Fibroblast of skin of back (primary cell): ENCODE results near the gene VEGFA.
A peak's percentile ranks its signal among the peaks of the same experiment; 100 is the strongest.
"Not testable (repeated sequence)": the region's sequence is repeated elsewhere in the genome, so short reads cannot be mapped to it uniquely, and the experiment has no call there.

Source experiments
- DNase-seq: peaks from one replicate; pipeline ENCODE4 v3.0.0-alpha.2; 2013

VEGFA gene

DNA sequence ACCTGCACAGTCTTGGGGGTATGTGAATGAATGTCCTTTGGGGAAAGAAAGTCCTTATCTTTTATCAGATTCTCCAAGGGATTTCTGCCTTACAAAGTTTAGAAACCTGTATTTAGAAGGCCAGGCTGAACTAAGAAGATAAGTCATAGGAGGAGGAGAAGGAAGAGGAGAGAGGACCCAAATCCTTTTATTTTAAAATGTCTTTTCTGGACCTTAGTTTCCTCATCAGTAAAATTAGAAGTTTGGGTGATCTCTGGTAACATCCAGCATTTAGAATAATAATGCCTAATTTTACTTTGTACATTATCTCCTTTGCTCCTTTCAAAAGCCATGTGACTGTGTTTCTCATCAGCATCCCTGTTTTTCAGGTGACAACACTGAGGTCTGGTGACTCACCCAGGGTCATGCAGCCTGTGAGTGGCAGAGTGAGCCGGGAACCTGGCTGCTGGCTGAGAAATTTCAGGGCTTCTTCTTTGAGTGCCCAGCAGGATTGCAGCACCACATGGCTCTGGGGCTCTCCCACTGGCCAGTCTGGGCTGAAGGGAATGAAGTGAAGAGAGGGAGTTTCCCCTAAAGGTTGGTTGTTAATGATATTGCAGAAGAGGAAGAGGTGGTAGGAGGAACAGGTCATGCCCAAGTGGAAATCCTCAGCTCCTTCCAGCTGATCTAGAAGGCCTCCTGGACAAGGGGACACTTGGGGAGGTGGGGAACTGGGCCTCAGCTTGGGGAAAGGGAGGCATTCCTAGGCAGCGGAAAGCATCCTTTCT, 34.0 kb downstream of the VEGFA start:
- DNase-seq: no peak

DNA sequence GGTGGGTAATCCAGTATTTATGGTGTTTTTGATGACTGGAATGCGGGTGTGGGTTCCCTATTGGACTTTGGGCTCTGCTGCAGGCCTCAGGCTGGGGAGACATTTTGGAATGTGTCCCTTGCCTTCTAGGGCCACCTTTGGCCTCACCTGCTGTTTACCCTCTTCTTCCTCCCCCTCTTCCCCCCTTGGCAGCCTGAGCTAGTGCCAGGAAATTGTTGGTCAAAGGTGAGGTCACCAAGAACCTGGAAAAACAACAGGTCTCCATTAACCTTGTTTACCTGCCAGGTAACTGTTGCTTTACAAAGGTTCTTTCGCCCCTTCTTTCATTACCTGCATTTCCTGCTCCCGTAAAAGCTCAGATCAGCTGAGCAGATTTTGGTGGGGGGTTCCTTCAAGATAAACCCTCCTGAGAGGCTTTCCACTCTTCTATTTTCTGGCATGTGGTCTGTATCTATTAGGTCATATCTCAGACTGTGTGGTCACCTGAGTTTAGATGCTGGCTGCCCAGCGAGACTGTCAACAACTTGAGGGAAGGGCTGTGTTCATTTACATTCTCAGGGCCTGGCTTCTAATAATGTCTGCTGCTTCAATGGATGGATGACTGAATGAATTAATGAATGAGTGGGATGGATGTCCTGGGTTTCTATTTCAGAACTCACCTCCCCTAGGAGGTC, 34.7 kb downstream of the VEGFA start:
- no peak for DNase-seq

DNA sequence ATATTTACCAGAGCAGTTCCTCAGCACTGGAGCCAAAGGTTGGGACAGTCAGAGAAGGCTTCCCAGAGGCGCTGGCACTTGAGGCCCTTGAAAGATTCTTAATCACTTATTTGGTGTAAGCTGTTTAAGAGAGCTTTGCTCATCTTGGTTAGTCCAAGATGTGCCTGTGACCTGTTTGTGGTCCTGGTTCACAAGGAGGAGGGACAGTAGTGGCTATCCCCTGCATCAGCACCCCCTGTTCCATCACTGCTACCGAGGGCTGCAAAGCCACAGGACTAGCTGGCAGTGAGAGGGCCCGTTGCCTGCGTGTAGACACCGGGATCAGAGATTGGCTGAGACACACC, 35.7 kb downstream of the VEGFA start:
- DNase-seq: no peak

DNA sequence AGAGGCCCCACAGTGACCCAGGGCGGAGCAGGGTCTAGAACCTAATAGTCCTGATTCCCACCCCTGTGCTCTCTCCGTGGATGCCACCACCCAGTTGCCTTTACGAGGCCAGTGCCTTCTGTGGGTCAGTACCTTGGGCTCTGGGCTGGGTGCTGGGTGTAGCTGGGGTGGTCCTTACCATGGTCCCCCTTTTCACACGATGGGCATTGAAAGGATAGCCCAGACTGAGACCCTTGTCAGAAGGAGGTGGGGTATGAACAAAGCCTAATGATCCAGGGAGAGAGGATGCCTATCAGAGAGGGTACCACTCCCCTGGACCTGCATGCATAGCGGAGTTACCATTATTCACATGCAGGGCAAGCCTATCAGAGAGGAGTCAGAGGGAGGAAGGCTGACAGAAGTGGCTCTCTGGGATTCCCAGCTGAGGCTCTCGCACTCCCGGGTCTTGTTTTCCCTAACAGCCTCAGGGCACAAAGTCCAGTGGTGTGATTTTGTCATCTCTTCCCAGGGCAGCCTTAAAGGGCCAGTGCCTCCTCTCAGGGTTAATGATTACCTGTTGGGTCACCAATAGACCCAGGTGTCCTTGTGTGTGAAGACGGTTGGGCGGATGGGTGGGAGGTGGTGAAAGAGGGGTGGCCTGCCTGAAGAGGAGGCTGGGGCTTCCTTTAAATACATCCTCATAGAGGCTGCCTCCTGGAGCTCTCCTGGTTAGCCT, 36.2 kb downstream of the VEGFA start:
- peak; percentile 32 for DNase-seq

DNA sequence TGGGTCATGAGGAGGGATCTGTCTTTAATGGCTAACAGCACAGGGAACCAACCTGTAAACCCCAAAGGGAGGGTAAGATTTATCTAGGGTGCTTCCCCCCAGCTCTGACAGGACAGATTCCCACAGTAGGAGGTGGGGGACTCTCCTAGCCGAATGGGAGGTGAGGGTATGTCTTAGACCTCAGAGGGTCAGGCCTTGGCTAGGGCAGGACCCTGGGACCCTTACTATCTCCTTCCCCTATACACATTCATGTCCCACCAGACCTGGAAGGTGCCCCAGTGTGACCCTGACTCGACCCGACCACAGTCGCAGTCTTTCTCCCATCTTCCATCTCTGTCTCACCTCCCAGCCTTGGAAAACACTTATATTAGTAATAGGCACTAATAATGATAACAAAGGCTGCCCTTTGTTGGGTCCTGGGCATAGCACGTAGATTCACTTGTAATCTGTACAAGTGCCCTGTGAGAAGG, 36.8 kb downstream of the VEGFA start:
- DNase-seq: no peak

DNA sequence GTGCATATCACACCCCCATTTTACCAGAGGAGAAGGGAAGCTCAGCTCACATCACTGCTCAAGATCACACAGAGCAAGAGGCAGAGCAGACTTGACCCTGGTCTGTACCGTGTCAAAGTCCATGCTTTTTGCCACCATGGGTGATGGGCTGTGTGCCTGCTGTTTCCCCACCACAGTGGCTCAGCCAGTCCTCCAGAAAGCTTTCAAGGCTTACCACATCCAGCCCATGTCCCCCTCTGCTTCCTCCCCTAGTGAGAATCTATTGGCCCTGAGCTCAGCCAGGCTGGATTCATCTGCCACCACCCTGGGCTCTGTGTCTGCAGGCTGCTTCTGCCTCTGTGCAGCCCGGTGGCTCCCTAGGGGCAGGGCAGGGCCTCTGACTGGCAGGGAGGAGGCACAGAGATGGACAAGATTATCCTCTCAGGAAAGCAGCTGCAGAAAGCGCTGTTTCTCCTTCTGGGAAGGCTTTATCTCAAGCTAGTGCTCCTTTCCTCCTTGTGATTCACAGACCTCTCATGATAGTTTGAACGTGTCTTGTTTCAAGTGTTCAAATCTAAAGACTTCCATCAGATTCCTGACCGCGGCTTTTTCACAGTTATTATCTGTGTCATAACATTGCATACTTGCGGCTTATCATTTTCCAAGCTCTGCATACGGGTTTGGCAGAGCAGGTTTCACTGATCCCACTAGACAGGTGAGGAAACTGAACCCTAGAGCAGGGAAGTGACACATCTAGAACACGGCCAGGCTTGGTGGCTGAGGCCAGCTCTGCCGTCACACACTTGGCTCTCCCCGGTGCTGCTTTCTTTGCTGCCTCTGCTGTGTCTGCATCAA, 37.4 kb downstream of the VEGFA start:
- peak; percentile 25 for DNase-seq

DNA sequence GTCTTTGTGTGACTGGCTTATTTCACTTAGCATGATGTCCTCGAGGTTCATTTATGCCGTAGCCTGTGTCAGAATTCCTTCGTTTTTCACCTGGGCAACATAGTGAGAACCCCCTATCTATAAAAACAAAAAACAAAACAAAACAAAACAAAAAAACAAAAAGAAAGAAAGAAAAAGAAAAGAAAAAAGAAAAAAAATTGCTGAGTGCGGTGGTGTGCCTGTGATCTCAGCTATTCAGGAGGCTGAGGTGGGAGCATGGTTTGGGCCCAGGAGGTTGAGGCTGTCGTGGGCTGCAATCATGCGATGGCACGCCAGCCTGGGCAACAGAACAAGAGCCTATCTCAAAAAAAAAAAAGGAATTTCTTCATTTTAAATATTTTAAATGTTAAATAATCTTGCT, 38.4 kb downstream of the VEGFA start:
- DNase-seq: no peak

DNA sequence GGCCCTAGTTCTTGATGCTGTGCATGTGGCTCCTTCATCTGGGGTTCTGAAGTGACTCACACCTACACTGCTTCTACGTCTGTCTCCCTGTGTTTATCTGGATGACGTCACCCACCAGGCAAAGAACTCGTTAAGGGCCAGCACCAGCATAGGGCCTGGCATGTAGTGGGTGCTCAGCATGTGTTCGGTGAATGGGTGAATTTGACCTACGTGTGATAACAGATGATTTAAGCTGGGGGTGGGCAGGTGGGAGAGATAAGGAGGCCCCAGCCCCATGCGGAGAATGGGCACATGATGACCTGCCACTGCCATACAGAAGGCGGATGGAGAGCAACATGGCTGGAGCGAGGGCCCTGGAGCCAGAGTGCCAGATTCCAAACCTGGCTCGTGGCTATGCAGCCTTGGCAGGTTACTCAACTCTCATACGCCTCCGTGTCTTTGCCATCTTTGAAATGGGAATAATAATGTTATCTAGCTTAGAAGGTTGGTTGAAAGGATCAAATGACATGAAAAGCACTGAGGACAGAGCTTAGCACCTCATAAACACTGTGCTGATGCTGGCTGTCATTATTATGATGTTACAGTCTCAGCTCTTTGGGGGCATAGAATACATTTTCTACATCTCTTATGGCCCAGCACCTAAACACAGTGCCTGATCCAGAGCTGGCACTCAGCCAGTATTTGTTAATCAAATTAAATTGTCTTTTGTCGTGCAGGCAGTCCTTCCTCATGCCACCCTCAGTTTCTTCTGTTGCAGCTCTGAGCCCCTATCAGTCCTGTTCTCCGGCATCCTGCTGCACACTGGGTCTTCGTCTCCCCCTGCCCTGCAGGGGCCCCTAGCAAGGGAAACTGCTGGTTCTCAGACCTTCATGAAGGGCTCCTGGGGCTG, 39.6 kb downstream of the VEGFA start:
- peak; percentile 69 for DNase-seq

DNA sequence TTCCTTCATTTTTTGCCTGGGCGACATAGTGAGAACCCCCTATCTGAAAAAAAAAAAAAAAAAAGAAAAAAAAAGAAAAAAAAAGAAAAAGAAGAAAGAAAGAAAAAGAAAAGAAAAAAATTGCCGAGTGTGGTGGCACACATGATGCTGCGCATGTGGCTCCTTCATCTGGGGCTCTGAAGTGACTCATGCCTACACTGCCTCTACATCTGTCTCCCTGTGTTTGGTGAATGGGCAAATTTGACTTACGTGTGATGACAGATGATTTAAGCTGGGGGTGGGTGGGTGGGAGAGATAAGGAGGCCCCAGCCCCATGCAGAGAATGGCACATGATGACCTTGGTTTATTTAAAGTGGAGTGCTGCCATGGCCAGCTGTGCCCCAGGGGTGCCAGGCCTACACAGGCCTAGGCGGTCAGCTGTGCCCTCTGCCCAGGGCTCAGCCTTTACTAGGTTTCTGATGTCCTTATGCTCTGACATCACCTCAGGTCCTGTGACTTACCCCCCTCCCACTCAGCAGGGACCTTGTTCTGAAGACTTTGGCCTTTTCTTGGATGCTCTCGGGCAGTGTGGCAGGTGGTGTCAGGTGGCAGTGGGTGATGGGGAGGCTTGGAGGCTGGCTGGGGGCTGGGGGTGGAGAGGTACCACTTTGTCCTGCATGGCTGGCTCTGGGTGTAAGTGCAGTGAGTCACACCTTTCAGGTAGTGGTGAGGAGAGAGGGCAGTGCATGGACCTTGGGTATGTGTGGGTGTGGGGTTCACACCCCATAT, 41.1 kb downstream of the VEGFA start:
- DNase-seq: no peak

DNA sequence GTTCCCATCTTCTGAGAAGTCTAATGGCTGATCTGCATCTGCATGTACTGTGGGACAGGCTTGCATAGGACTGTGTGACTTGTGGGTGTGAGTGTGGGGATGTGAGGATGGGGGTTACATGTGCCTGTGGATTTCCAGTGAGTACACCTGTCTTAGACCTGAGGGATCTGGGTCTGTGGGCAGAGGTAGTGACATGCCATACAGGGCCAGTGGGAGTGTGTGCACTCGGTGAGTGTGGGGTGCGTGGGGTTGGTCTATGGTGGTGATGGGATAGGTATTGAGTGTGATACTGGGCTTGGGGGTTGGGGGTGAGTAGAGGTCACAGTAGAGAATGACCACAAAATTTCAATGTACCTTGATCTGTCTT, 41.7 kb downstream of the VEGFA start:
- no peak for DNase-seq

DNA sequence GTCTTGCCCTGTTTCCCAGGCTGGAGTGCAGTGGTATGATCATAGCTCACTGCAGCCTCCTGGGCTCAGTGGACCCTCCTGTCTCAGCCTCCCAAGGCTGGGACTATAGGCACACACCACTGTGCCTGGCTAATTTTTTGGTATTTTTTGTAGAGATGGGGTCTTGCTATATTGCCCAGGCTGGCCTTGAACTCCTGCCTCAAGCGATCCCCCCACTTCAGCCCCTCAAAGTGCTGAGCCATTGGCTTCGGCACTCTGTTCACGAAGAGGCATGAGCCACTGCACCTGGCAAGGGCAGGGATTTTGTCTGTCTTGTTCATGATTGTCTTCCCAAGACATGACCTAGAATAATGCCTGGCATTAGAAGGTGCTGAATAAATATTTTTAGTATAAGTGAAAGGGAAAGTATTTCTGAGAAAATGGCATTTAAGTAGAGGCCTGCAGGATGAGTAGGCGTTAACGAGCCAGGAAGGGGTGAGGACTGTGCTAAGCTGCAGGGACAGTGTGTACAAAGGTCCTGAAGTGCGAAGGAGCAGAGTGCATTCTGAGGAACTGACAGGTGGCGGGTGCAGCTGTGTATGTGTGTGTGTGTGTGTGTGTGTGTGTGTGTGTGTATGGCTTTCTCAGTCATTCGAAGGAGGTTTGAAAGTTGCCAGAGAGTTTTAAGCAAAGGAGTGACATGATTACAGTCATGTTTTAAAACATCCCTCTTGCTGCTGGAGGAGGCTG, 43.0 kb downstream of the VEGFA start:
- no peak for DNase-seq

DNA sequence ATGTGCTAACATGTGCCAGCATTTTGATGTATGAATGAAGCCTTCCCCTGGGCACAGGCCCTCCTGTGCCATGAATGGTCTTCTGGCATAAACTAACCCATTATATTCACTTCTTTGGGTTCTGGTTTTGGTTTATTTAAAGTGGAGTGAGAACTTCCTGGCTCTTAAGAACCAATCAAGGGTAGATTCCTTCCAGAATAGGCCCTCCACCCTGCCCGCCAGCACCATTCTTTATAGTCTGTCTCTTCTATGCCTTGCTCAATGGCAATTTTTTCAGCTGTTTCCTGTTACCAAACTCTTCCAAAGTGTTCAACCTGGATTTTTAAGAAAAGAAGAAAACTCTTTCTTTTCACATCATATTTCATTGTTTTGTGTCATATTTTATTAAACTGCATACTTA, 44.1 kb downstream of the VEGFA start:
- no peak for DNase-seq

DNA sequence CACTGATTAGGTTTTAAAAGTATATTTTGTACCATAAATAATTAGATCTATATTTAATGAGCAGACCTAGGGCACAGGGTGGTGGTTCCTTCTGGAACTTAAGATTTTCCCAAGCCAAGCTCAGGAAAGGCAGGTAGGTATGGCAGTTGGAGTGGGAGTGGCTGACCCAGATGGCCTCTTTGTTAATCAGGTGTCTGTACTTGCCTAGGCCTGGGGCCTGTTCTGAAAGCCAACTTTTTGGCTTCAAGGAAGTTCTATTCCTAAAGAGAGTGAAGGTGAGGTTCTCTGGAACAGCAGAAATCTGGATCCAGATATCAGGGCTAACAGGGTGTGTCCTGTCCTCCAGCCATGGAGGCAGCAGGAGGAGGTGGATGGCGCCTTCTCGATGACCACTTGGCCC, 44.9 kb downstream of the VEGFA start:
- no peak for DNase-seq

DNA sequence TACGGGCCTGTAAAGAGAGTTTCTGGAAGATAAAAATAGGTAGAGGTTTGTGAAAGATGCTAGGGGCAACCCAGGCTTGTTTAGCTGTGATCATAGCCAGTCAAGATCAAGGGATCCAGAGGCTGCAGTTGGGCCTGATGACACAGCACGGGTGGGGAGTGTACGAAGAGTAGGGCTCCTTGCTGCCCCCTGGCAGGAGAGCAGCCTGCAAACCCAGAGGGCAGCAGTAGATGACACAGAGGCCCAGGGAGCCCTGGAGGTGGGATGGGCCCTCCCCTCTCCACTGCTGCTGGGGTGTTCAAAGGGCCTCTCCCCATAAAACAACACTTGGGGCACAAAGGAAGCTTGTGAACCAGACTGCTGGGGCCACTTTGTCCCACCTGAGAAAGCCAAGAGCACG, 47.2 kb downstream of the VEGFA start:
- DNase-seq: peak; percentile 50

DNA sequence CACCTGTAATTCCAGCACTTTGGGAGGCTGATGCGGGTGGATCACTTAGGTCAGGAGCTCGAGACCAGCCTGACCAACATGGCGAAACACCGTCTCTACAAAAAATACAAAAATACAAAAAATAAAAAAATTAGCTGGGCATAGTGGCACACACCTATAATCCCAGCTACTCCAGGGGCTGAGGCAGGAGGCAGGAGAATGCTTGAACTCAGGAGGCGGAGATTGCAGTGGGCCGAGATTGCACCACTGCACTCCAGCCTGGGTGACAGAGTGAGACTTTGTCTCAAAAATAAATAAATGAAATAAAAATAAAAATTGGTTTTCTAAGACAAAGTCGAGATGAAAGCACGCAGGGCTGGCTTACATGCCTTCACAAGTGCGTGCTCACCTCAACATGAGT, 49.0 kb downstream of the VEGFA start:
- DNase-seq: not testable (repeated sequence)

DNA sequence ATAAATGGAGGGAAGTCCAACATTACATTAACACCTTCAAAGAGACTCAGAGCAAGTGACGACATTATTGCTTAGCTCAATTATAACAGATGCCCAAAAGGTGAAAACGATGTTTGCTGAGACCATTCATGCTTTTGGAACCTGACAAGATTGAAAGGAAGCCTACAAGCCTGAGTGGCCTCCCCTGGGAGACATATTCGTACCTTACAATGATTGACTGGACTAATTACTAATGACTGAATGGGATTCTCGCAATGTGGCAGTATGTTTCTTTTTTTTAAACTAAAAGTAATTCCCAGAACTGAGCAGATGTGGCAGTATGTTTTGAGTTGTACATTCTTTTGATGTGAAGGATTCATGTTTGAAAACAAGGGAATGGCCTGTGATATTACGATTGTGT, 49.9 kb downstream of the VEGFA start:
- DNase-seq: no peak

DNA sequence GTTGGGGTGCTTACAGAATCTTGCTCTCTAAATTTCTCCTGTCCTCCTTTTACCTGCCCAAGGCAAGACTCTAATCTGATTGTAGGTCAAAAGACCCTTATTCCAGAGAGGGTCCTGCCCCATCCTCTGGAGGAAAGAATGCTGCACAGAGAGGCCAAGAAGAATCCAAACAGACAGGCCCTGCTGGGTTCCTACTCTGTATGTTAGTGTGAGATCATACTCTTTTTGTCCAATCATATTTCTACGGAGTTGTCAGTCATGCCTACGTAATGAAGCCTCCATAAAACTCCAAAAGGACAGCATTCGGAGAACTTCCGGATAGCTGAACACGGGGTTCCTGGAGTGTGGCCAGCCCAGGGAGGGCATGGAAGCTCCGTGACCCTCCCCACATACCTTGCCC, 50.5 kb downstream of the VEGFA start:
- DNase-seq: no peak

DNA sequence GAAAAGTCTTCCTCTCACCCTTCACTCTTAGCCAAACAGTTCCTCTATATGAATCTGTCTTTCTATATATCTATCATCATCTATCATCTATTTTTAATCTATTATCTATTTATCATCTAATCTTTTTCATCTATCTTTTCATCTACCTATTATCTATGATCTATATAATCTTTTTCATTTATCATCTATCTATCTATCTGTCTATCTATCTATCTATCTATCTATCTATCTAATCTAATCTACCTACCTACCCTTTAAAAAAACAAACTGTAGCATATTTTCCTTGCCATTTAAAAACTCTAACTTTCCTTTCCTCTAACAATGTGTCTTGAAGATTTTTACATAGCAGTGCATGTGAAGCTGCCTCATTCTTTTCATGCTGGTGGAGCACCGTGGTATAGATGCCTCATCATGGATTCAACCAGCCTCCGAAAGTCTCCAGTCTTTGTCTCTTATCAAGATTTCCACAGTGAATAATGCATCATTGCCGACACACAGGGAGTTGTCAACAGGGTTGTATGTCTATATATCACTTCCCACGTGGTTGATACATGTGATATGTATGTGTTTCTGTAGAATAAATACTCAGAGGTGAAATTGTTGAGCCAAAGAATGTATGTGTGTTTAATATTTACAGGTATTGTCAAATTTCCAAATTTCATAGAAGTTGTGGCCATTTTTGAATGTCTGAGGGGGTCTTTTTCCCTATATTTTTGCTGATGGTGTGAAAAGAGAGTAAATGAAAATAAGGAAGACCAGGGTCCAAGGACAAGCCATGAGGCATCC, 51.3 kb downstream of the VEGFA start:
- DNase-seq: no peak

DNA sequence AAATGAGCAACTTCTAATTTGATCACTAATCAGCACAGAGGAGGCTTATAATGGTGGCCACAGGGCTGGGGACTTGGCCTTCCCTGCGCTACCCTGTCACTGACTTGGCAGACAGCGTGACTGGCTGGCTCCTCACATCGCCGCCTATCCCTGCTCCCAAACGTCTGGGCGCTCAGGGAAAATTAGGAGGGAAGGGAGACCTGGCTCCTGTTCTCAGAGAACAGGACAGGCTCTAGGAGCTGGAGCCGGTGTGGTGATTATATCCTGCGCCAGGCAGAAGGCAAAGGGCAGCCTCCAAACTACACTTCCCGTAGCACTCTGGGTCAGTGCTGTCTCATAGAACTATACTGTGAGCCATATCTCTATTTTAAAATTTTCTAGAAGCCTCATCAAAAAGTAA, 53.4 kb downstream of the VEGFA start:
- no peak for DNase-seq
